Measurements from ENCODE around the gene DUOXA2. TPM values are rescaled to one million over a fixed set of nuclear protein-coding genes. Genes with fewer than 3 reads are reported as not detected.
"Not testable (repeated sequence)": the region's sequence is repeated elsewhere in the genome, so short reads cannot be mapped to it uniquely, and the experiment has no call there.

DUOXA2 gene
- polyA plus RNA-seq, 1 donor (not counting 4 experiments of a cell fraction or from before 2014, with no cell fraction given) = not detected

GRCh38 chr15:45102226-45102625 is 11.9 kb upstream of the DUOXA2 start:
- Histone ChIP-seq H3K9me3 (ENCODE audit: control insufficient read depth, low read depth, low read length) (no peaks in the 10 kb centered on the region), H3K9ac (ENCODE audit: control insufficient read depth, extremely low read depth, insufficient read depth, low read length) (no peak overlapping the region), H3K79me2 (ENCODE audit: control insufficient read depth, insufficient read depth, low read length) (no peaks in the 10 kb centered on the region), H4K20me1 (ENCODE audit: control insufficient read depth, extremely low read depth, insufficient read depth, low read length) (no peaks in the 10 kb centered on the region), H3K4me2 (ENCODE audit: control insufficient read depth, extremely low read depth, insufficient read depth, low read depth, low read length) (no peak overlapping the region), H3K27ac (ENCODE audit: control insufficient read depth, insufficient read depth, low read length) (no peak overlapping the region), H3K4me1 (ENCODE audit: control insufficient read depth, extremely low read depth, insufficient read depth, low read length) (no peaks in the 10 kb centered on the region), H3K9me1 (ENCODE audit: control insufficient read depth, extremely low read depth, insufficient read depth, low read length) (no peaks in the 10 kb centered on the region), H3K36me3 (ENCODE audit: control insufficient read depth in 2 of 2, extremely low read depth in 1 of 2, insufficient read depth in 2 of 2, low read length in 2 of 2) (no peaks in the 10 kb centered on the region), H2AFZ (ENCODE audit: control insufficient read depth, low read length) (no peak overlapping the region), H3K4me3 (ENCODE audit: control insufficient read depth in 2 of 3, extremely low read depth in 1 of 3, insufficient read depth in 2 of 3, low read depth in 1 of 3, low read length in 3 of 3) (no peak overlapping the region), H3K27me3 (ENCODE audit: control insufficient read depth, extremely low read depth, insufficient read depth, low read length) (peaks cover 9% of the 10 kb centered on the region)
- DNase-seq (ENCODE audit: low read depth, low spot score) (no peak), FAIRE-seq (no peak)
- dilution Hi-C loops (cut with MboI; ENCODE audit: extremely low pct_ligation_motif_present, low sequenced_read_pairs) = no loop called here
- TF ChIP-seq EZH2 (IDR thresholded peaks at IDR 0.05; ENCODE audit: low read length) (no peak), CTCF (optimal IDR thresholded peaks at IDR 0.05 in 1 of 3, IDR thresholded peaks at IDR 0.05 in 1 of 3, conservative IDR thresholded peaks at IDR 0.05 in 1 of 3; ENCODE audit: extremely low read depth in 1 of 3, insufficient read depth in 2 of 3, low read length in 3 of 3) (no peak)

DNA sequence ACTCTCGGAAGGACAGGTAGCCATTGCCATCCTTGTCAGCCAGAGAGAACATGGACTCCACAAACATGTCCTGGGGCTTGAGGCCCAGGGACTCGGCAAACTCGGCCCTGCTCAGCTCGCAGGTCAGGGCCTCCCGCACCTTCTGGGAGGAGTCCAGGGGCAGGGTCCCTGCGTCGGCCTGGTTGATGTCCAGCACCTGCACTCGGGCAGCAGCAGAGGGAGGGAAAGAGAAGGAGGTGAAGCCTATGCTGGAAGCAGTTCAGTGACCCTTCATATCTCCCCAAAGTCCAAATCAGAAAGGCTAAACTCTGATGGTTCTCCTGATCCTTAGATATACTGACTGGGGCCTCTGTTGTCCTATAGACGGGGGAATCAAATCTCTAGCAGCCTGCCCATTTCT is 10.0 kb upstream of the DUOXA2 start:
- H3K36me3 ChIP-seq (ENCODE audit: control insufficient read depth in 2 of 2, extremely low read depth in 1 of 2, insufficient read depth in 2 of 2, low read length in 2 of 2); FAIRE-seq; H3K27me3 ChIP-seq (ENCODE audit: control insufficient read depth, extremely low read depth, insufficient read depth, low read length); H3K4me2 ChIP-seq (ENCODE audit: control insufficient read depth, extremely low read depth, insufficient read depth, low read depth, low read length); H3K4me1 ChIP-seq (ENCODE audit: control insufficient read depth, extremely low read depth, insufficient read depth, low read length); DNase-seq (ENCODE audit: low read depth, low spot score); H3K9me3 ChIP-seq (ENCODE audit: control insufficient read depth, low read depth, low read length); H3K27ac ChIP-seq (ENCODE audit: control insufficient read depth, insufficient read depth, low read length); H4K20me1 ChIP-seq (ENCODE audit: control insufficient read depth, extremely low read depth, insufficient read depth, low read length); H3K9me1 ChIP-seq (ENCODE audit: control insufficient read depth, extremely low read depth, insufficient read depth, low read length); H3K79me2 ChIP-seq (ENCODE audit: control insufficient read depth, insufficient read depth, low read length); H3K4me3 ChIP-seq (ENCODE audit: control insufficient read depth in 2 of 3, extremely low read depth in 1 of 3, insufficient read depth in 2 of 3, low read depth in 1 of 3, low read length in 3 of 3); dilution Hi-C loops (cut with MboI; ENCODE audit: extremely low pct_ligation_motif_present, low sequenced_read_pairs); H2AFZ ChIP-seq (ENCODE audit: control insufficient read depth, low read length); H3K9ac ChIP-seq (ENCODE audit: control insufficient read depth, extremely low read depth, insufficient read depth, low read length): not testable (repeated sequence)

GRCh38 chr15:45105586-45105985 is 8.5 kb upstream of the DUOXA2 start:
- H3K4me1 ChIP-seq (ENCODE audit: control insufficient read depth, extremely low read depth, insufficient read depth, low read length) = no peaks in the 10 kb centered on the region
- no peak overlapping the region for H3K4me3 ChIP-seq (ENCODE audit: control insufficient read depth in 2 of 3, extremely low read depth in 1 of 3, insufficient read depth in 2 of 3, low read depth in 1 of 3, low read length in 3 of 3)
- no peak for DNase-seq (ENCODE audit: low read depth, low spot score)
- H3K9me3 ChIP-seq (ENCODE audit: control insufficient read depth, low read depth, low read length) = no peaks in the 10 kb centered on the region
- no peaks in the 10 kb centered on the region for H3K79me2 ChIP-seq (ENCODE audit: control insufficient read depth, insufficient read depth, low read length)
- no peak for FAIRE-seq
- TF ChIP-seq EZH2 (IDR thresholded peaks at IDR 0.05; ENCODE audit: low read length) (no peak), CTCF (optimal IDR thresholded peaks at IDR 0.05 in 1 of 3, IDR thresholded peaks at IDR 0.05 in 1 of 3, conservative IDR thresholded peaks at IDR 0.05 in 1 of 3; ENCODE audit: extremely low read depth in 1 of 3, insufficient read depth in 2 of 3, low read length in 3 of 3) (no peak)
- no peak overlapping the region for H3K9ac ChIP-seq (ENCODE audit: control insufficient read depth, extremely low read depth, insufficient read depth, low read length)
- H4K20me1 ChIP-seq (ENCODE audit: control insufficient read depth, extremely low read depth, insufficient read depth, low read length) = no peaks in the 10 kb centered on the region
- H3K27ac ChIP-seq (ENCODE audit: control insufficient read depth, insufficient read depth, low read length) = no peak overlapping the region
- H3K9me1 ChIP-seq (ENCODE audit: control insufficient read depth, extremely low read depth, insufficient read depth, low read length) = no peaks in the 10 kb centered on the region
- no peak overlapping the region for H2AFZ ChIP-seq (ENCODE audit: control insufficient read depth, low read length)
- H3K4me2 ChIP-seq (ENCODE audit: control insufficient read depth, extremely low read depth, insufficient read depth, low read depth, low read length) = no peak overlapping the region
- H3K36me3 ChIP-seq (ENCODE audit: control insufficient read depth in 2 of 2, extremely low read depth in 1 of 2, insufficient read depth in 2 of 2, low read length in 2 of 2) = no peaks in the 10 kb centered on the region
- dilution Hi-C loops (cut with MboI; ENCODE audit: extremely low pct_ligation_motif_present, low sequenced_read_pairs) = no loop called here
- H3K27me3 ChIP-seq (ENCODE audit: control insufficient read depth, extremely low read depth, insufficient read depth, low read length) = peaks cover 24% of the 10 kb centered on the region

All from keratinocyte (primary cell).